ENCODE measurements around the gene INSM1.
"Not testable (repeated sequence)": the region's sequence is repeated elsewhere in the genome, so short reads cannot be mapped to it uniquely, and the experiment has no call there.

Gene INSM1

GRCh38 chr20:20367575-20368417, at the start of gene INSM1:
Gene INSM1, plus strand, starts transcription at chr20:20368104. Its CDS starts 164 bp downstream, at chr20:20368268.
- ATAC-seq, result no peak

GRCh38 chr20:20318365-20319161, 49.3 kb upstream of the INSM1 start:
- no peak for ATAC-seq

GRCh38 chr20:20321134-20321533, 46.8 kb upstream of the INSM1 start:
- ATAC-seq, result no peak

GRCh38 chr20:20321917-20322316, 46.0 kb upstream of the INSM1 start:
- no peak for ATAC-seq

- no peak for ATAC-seq
Measured at GRCh38 chr20:20322912-20323311, 45.0 kb upstream of the INSM1 start.

GRCh38 chr20:20327746-20328145, 40.2 kb upstream of the INSM1 start:
- ATAC-seq, result no peak

GRCh38 chr20:20329564-20329963, 38.3 kb upstream of the INSM1 start:
- no peak for ATAC-seq

GRCh38 chr20:20331156-20331555, 36.7 kb upstream of the INSM1 start:
- ATAC-seq, result no peak

- ATAC-seq, result no peak
Measured at GRCh38 chr20:20331817-20332216, 36.1 kb upstream of the INSM1 start.

GRCh38 chr20:20333866-20334265, 34.0 kb upstream of the INSM1 start:
- no peak for ATAC-seq

GRCh38 chr20:20334489-20334888, 33.4 kb upstream of the INSM1 start:
- ATAC-seq, result peak in 1 of 2 donors; percentile 17

GRCh38 chr20:20338133-20338730, 29.7 kb upstream of the INSM1 start:
- no peak for ATAC-seq

GRCh38 chr20:20340443-20340842, 27.5 kb upstream of the INSM1 start:
- no peak for ATAC-seq

GRCh38 chr20:20341371-20341770, 26.5 kb upstream of the INSM1 start:
- no peak for ATAC-seq

- no peak for ATAC-seq
Measured at GRCh38 chr20:20342066-20342465, 25.8 kb upstream of the INSM1 start.

- no peak for ATAC-seq
Measured at GRCh38 chr20:20343932-20344331, 24.0 kb upstream of the INSM1 start.

GRCh38 chr20:20344476-20344875, 23.4 kb upstream of the INSM1 start:
- ATAC-seq, result no peak

- ATAC-seq, result peak; percentile 28 to 43
Measured at GRCh38 chr20:20353576-20353975, 14.3 kb upstream of the INSM1 start.

- ATAC-seq, result not testable (repeated sequence)
Measured at GRCh38 chr20:20355503-20355902, 12.4 kb upstream of the INSM1 start.

GRCh38 chr20:20358801-20359200, 9.1 kb upstream of the INSM1 start:
- no peak for ATAC-seq

- peak in 1 of 2 donors; percentile 63 for ATAC-seq
Measured at GRCh38 chr20:20359628-20360027, 8.3 kb upstream of the INSM1 start.

GRCh38 chr20:20360464-20360863, 7.4 kb upstream of the INSM1 start:
- no peak for ATAC-seq

- ATAC-seq, result no peak
Measured at GRCh38 chr20:20362774-20363433, 5.0 kb upstream of the INSM1 start.
